ENCODE measurements around the gene CLDN14. TPM values are rescaled to one million over a fixed set of nuclear protein-coding genes. Genes with fewer than 3 reads are reported as not detected.

Gene CLDN14
- total RNA-seq, 1 experiment from 2014 or later = not detected

- Mint-ChIP-seq H3K4me3 (no peak overlapping the region), H3K36me3 (ENCODE audit: insufficient read depth in 1 of 3, low read depth in 3 of 3) (no peaks in the 10 kb centered on the region; a peak in 1 of 7 replicates), H3K27ac (peak overlapping the region in 2 of 3 experiments; percentile 76 to 77; a peak in 5 of 7 replicates), H3K27me3 (ENCODE audit: low read depth) (no peaks in the 10 kb centered on the region; the same call in 1 of the 2 replicates), H3K4me1 (peaks cover 19 to 24% of the 10 kb centered on the region in 2 experiments), H3K9me3 (no peaks in the 10 kb centered on the region)
- Histone ChIP-seq H3K4me1 (ENCODE audit: insufficient read depth, low read length) (peaks cover 8% of the 10 kb centered on the region; the same call in 1 of the 2 replicates), H3K14ac (ENCODE audit: insufficient read depth, low read length) (no peak overlapping the region), H3K27ac (ENCODE audit: insufficient read length, low read depth, low read length) (no peak overlapping the region), H4K91ac (ENCODE audit: insufficient read length, low read depth, low read length) (no peak overlapping the region), H2BK12ac (ENCODE audit: insufficient read length, low read depth, low read length) (no peak overlapping the region), H3K4ac (ENCODE audit: low read depth, low read length) (no peak overlapping the region), H3K9ac (ENCODE audit: extremely low read depth, insufficient read length, low read length) (no peak overlapping the region), H2BK5ac (ENCODE audit: insufficient read length, low read length) (no peak overlapping the region), H2BK20ac (ENCODE audit: low read depth, low read length, poor library complexity, severe bottlenecking) (no peak overlapping the region), H2BK15ac (ENCODE audit: low read depth, low read length) (no peak overlapping the region), H2AFZ (ENCODE audit: low read length) (no peak overlapping the region), H3K27me3 (ENCODE audit: insufficient read depth, low read length) (no peaks in the 10 kb centered on the region), H4K5ac (ENCODE audit: insufficient read length, low read depth, low read length) (no peak overlapping the region), H3K23me2 (ENCODE audit: insufficient read length, low read depth, low read length, poor library complexity, severe bottlenecking) (no peaks in the 10 kb centered on the region), H2AK5ac (ENCODE audit: insufficient read length, low read length) (no peak overlapping the region), H3T11ph (ENCODE audit: low read length) (no peak overlapping the region), H3K79me1 (ENCODE audit: insufficient read depth, low read depth, low read length, poor library complexity, severe bottlenecking) (no peaks in the 10 kb centered on the region), H3K4me2 (ENCODE audit: insufficient read depth, insufficient read length, low read length) (no peak overlapping the region), H2BK120ac (ENCODE audit: low read depth, low read length, poor library complexity, severe bottlenecking) (no peak overlapping the region), H3K79me2 (ENCODE audit: insufficient read depth, low read length) (no peaks in the 10 kb centered on the region), H4K8ac (replicated peaks; ENCODE audit: insufficient read length, low read depth, low read length) (no peak overlapping the region), H4K20me1 (ENCODE audit: control insufficient read depth, insufficient read depth, insufficient read length) (no peaks in the 10 kb centered on the region), H3K18ac (ENCODE audit: insufficient read length, low read depth, low read length) (no peak overlapping the region), H3K56ac (ENCODE audit: insufficient read length, low read depth, low read length) (no peak overlapping the region), H3K23ac (ENCODE audit: insufficient read length, low read depth, low read length) (no peak overlapping the region), H3K9me3 (ENCODE audit: control insufficient read depth, low read depth, low read length) (no peaks in the 10 kb centered on the region)
- TF ChIP-seq CTCF (conservative IDR thresholded peaks at IDR 0.05) = no peak
- WGBS (ENCODE audit: extremely low coverage, insufficient read length, low lambda C conversion rate) = no CpG with 5 or more reads among the region's 4 CpGs
- DNase-seq = no peak
Measured at GRCh38 chr21:36454706-36455105, 25.2 kb downstream of the CLDN14 start.

Data from H9 (cell line).